Lower lobe of right lung (tissue), 2 donors: ENCODE data around the gene RB1. TPM values are rescaled to one million over a fixed set of nuclear protein-coding genes. Genes with fewer than 3 reads are reported as not detected.
A peak's percentile ranks its signal among the peaks of the same experiment; 100 is the strongest.

Experiments used
- ATAC-seq, 2 donors: fragments of 200-7000 bp; cut with Tn5 transposase; one replicate each; pipeline ENCODE4 v1.9.1; 2020 to 2022; ENCODE audit warnings: mild to moderate bottlenecking in 2 of 2, moderate library complexity in 2 of 2
- DNase-seq: peaks from one replicate; pipeline ENCODE4 v3.0.0-alpha.2; 2020
- H3K27ac ChIP-seq: fragments of 200-600 bp; one replicate; pipeline ENCODE4 v1.8.0; 2022
- H3K27me3 ChIP-seq: fragments of 200-600 bp; one replicate; pipeline ENCODE4 v1.8.0; 2022; ENCODE audit warnings: low read depth
- H3K36me3 ChIP-seq: fragments of 200-600 bp; one replicate; pipeline ENCODE4 v1.8.0; 2022; ENCODE audit warnings: mild to moderate bottlenecking
- H3K4me1 ChIP-seq: fragments of 200-600 bp; one replicate; pipeline ENCODE4 v1.8.0; 2022
- H3K4me3 ChIP-seq: fragments of 200-600 bp; one replicate; pipeline ENCODE4 v1.8.0; 2022; ENCODE audit warnings: mild to moderate bottlenecking
- H3K9me3 ChIP-seq: fragments of 200-600 bp; one replicate; pipeline ENCODE4 v1.8.0; 2022
- intact Hi-C: fragments of 100-400 bp; cut with DNase I; formaldehyde crosslinking; loops from one replicate; pipeline ENCODE4 v1.11.0; 2022
- total RNA-seq: library from RNA; stranded (reverse); fragmentation: NEBNext Ultra II Directional; extraction: Animal tissue kit (Norgen Biotek cat#: 25700); gene quantifications from one replicate; pipeline ENCODE4 v1.2.1, GENCODE V29; 2021
- TF ChIP-seq, protein P1 (sequence below): fragments of 200-600 bp; IDR thresholded peaks from one replicate; pipeline ENCODE4 v1.8.0; 2022; ENCODE audit warnings: antibody characterized with exemption, mild to moderate bottlenecking
- donor health status: DM: no; HTN: yes; CAD: no; lungs with severe emphysema.

RB1 gene
- total RNA-seq, 1 donor from 2014 or later: 38.1 TPM

DNA sequence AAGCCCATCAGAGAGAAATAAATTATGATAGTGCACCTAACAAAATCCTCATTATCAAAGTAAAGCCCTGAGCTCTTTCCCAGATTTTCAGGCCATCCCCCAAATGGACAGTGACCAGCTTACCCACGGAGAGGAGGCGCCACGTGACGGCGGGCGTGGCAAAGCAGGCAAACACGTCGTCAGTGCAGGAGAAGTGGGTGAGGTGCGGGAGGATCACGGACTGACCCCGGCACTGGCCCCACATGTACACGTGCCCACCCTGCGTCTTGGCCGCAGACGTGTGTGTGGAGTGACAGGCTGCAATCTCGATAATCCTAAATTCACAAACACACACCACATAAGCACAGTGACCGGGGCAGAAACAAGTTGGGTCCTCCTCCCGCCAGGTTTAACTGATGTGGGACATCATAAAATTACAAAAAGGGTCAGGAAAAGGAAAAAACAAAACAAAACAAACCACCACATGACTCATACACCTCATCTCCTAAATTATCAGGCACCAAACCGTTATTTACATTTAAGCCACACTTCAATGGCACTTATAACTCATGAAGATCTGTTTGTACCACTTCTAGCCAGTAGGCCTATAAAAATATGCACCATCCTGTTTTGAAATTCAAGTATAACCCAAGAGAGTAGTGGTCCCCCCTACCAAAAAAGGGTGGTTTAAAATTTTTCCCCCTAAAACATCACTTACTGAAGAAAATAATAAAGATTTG is 199.2 kb downstream of the RB1 start:
- DNase-seq: no peak
- H3K9me3 ChIP-seq: no peaks in the 10 kb centered on the region
- H3K27me3 ChIP-seq: no peaks in the 10 kb centered on the region
- no peak overlapping the region for H3K4me3 ChIP-seq
- H3K36me3 ChIP-seq: peaks cover 5% of the 10 kb centered on the region
- intact Hi-C loops: no loop called here
- H3K27ac ChIP-seq: no peak overlapping the region
- TF ChIP-seq, protein P1, sequence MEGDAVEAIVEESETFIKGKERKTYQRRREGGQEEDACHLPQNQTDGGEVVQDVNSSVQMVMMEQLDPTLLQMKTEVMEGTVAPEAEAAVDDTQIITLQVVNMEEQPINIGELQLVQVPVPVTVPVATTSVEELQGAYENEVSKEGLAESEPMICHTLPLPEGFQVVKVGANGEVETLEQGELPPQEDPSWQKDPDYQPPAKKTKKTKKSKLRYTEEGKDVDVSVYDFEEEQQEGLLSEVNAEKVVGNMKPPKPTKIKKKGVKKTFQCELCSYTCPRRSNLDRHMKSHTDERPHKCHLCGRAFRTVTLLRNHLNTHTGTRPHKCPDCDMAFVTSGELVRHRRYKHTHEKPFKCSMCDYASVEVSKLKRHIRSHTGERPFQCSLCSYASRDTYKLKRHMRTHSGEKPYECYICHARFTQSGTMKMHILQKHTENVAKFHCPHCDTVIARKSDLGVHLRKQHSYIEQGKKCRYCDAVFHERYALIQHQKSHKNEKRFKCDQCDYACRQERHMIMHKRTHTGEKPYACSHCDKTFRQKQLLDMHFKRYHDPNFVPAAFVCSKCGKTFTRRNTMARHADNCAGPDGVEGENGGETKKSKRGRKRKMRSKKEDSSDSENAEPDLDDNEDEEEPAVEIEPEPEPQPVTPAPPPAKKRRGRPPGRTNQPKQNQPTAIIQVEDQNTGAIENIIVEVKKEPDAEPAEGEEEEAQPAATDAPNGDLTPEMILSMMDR: no peak
- peaks cover 30% of the 10 kb centered on the region for H3K4me1 ChIP-seq
- ATAC-seq: no peak

DNA sequence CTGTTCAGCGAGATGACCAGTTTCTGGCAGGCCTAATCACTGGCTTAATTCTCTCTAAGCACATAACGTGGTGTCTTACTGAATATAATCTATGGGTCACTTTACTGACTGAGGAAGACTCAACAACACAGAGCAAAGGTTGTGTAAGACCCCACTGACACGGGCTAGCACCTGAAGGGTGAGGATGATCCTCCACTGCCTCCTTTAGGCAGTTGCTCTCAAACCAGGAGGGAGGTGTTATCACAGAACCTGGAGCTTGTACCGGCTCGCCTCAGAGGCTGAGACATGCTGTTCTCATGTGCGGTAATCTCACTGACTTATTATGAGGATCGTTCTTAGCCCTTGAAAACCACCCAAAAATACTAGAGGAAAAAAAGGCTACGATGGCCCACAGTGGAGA is 201.1 kb downstream of the RB1 start:
- intact Hi-C loops: no loop called here
- Histone ChIP-seq H3K4me3 (no peak overlapping the region), H3K4me1 (peaks cover 30% of the 10 kb centered on the region), H3K9me3 (no peaks in the 10 kb centered on the region), H3K27ac (no peak overlapping the region), H3K36me3 (no peaks in the 10 kb centered on the region), H3K27me3 (no peaks in the 10 kb centered on the region)
- no peak for DNase-seq
- TF ChIP-seq, protein P1: no peak
- no peak for ATAC-seq

DNA sequence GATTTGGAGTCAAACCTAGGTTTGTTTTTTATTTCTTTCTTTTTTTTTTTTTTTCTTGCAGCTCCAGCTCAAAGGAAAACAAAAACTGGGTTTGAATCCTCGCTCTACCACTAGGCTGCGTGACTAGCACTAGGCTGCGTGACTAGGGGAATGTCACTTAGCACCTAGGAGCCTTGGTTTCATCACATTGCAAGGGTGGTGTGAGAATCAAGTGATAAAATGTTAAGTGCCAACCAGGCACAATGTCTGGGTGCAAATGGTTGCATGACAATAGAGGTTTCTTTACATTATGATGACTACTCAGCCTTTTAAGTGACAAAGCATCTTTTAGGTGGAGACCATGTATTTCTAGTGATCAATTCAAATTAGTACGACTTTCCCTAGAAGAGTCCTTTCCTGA is 201.5 kb downstream of the RB1 start:
- no peak overlapping the region for H3K4me3 ChIP-seq
- H3K27me3 ChIP-seq: no peaks in the 10 kb centered on the region
- DNase-seq (no peak), ATAC-seq (peak in 1 of 2 donors; percentile 10)
- intact Hi-C loops: no loop called here
- H3K27ac ChIP-seq: peak overlapping the region; percentile 80
- H3K36me3 ChIP-seq: no peaks in the 10 kb centered on the region
- no peaks in the 10 kb centered on the region for H3K9me3 ChIP-seq
- H3K4me1 ChIP-seq: peaks cover 31% of the 10 kb centered on the region
- TF ChIP-seq, protein P1: no peak

DNA sequence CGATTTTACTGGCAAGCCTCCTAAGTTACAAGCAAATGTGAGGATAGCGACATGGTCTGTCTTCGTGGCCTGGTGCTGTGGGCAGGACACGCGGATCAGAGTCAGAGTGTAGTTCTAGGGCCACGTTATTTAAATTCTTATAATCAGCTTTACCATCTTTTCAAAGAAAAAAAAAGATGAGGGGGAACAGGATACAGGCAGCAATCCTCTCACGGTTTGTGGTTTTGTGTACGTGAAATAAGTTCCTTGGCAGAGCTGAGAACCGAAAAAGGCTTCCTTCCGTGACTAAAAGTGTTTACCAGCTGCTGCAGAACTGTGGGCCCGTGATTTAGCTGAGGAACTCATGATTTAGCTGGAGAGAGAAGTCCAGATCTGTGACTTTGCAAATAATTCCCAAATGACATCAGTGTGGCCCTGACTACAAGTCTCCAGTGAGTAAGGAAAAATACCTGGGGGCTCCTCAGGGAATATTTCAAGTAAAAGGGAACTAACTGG is 202.1 kb downstream of the RB1 start:
- Histone ChIP-seq H3K4me1 (peaks cover 35% of the 10 kb centered on the region), H3K27ac (peak overlapping the region; percentile 80), H3K27me3 (no peaks in the 10 kb centered on the region), H3K9me3 (no peaks in the 10 kb centered on the region), H3K4me3 (peak overlapping the region; percentile 4), H3K36me3 (no peaks in the 10 kb centered on the region)
- TF ChIP-seq, protein P1: no peak
- intact Hi-C loops: no loop called here
- DNase-seq: no peak
- ATAC-seq: peak; percentile 50 to 67

DNA sequence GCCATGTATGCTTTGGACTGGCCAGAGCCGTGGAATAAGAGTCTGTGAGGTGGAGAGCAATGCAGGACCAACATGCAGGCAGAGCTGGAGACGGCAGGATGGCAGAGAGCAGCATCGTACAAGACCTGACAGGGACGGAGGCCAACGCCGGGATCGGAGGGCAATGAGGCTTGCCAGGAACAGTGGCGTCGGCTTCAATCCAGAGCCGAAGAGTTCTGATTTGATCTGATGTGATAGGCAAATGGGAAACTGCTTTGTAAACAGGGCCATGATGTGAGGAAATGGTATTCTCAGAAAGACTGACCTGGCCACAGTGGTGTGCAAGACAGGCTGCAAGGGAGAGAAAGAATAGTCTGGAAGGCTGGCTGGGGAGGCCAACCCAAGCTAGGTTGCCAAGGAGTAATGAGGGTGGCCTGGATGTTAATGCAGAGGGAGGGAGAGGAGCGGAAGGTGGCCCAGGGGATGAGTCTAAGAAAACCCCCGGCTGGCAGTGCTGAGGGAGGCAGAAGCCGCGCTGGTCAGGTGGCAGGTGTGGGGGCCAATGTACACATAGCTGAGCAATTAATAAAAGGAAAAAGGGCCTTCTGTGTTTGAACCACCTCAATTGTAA is 202.6 kb downstream of the RB1 start:
- Histone ChIP-seq H3K9me3 (no peaks in the 10 kb centered on the region), H3K27me3 (no peaks in the 10 kb centered on the region), H3K4me1 (peaks cover 32% of the 10 kb centered on the region), H3K36me3 (no peaks in the 10 kb centered on the region), H3K4me3 (peak overlapping the region; percentile 4), H3K27ac (peak overlapping the region; percentile 80)
- intact Hi-C loops: no loop called here
- TF ChIP-seq, protein P1: no peak
- DNase-seq: no peak
- peak; percentile 27 to 37 for ATAC-seq
